SK-N-SH treated with all-trans-retinoic acid at 6 μM for 48 hours (cell line): ENCODE results near the gene SEC14L2.

Source experiments
- CSDC2 ChIP-seq: fragments of 250-450 bp; sonication (Bioruptor Pico); IDR thresholded peaks from 2 replicates; pipeline ENCODE4 v1.5.0; 2020; ENCODE audit warnings: mild to moderate bottlenecking, moderate library complexity
- RARB ChIP-seq: fragments of 250-450 bp; sonication (Bioruptor Pico); IDR thresholded peaks from 2 replicates; pipeline ENCODE4 v1.8.0; 2021; ENCODE audit warnings: mild to moderate bottlenecking, moderate library complexity
- ZNF70 ChIP-seq: fragments of 450-650 bp; formaldehyde crosslinking; IDR thresholded peaks from 2 replicates; pipeline ENCODE4 v1.5.0; 2020; ENCODE audit warnings: mild to moderate bottlenecking, moderate library complexity

DNA sequence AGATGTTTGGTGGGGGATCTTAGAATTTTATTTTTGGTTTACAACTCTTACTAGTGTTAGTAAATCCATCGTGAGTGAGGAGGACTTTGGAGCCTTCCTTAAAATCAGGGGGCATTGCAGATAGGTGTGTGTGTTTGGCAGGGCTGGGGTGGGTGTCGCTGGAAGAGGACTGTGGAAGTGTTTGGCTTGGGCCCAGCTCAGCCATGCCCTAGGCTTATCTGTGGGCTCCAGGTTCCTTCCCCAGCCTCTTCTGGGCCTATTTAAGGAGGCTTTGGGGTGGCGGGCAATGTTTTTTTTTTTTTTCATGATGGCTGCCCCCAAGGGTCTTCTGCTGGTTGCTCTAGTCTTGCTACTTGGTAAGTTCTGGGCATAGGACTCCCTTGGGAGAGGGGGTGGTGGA lies 50.8 kb downstream of the SEC14L2 start:
- TF ChIP-seq RARB (no peak), ZNF70 (CRISPR knock-in tag) (no peak), CSDC2 (CRISPR knock-in tag) (no peak)
